ENCODE data around the gene SGK2.

The SGK2 gene

GRCh38 chr20:43530321-43531090, 28.3 kb upstream of the SGK2 start:
- Histone ChIP-seq H3K79me2 (ENCODE audit: insufficient read depth, low read depth) (no peaks in the 10 kb centered on the region), H4K20me1 (ENCODE audit: insufficient read depth) (no peaks in the 10 kb centered on the region), H3K4me3 (IDR thresholded peaks at IDR 0.05; ENCODE audit: insufficient read depth, low read depth, low read length) (no peak overlapping the region), H3K36me3 (ENCODE audit: insufficient read depth) (no peaks in the 10 kb centered on the region), H2AFZ (ENCODE audit: low read depth) (no peak overlapping the region), H3K27ac (no peak overlapping the region; the same call in 1 of the 2 replicates), H3K27me3 (ENCODE audit: insufficient read depth, low read depth) (no peaks in the 10 kb centered on the region), H3K4me1 (ENCODE audit: low read depth, poor library complexity, severe bottlenecking) (peaks cover 21% of the 10 kb centered on the region), H3K4me2 (no peak overlapping the region), H3K9ac (no peak overlapping the region)
- no peak for TF ChIP-seq CTCF (conservative IDR thresholded peaks at IDR 0.05; ENCODE audit: low read depth, low read length)

DNA sequence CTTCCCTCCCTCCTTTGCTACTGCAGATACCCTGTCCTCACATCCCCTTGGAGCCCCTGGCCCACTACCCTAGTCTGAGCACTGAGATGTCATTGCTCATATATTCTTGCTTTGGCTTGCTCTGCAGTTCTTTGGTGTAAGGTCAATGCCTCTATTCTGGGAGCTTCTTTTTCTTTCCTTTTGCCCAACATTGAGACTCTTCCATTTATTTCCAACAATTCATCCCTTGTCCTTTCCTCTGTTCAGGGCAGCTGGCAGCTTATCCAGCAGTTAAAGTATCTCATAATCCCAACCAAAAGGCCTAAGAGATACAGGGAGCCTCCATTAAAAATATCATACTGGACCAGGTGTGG, 27.8 kb upstream of the SGK2 start:
- H3K27ac ChIP-seq, result no peak overlapping the region
- no peak overlapping the region for H3K4me3 ChIP-seq (IDR thresholded peaks at IDR 0.05; ENCODE audit: insufficient read depth, low read depth, low read length)
- H4K20me1 ChIP-seq (ENCODE audit: insufficient read depth), result no peaks in the 10 kb centered on the region
- no peaks in the 10 kb centered on the region for H3K27me3 ChIP-seq (ENCODE audit: insufficient read depth, low read depth)
- no peak overlapping the region for H3K4me2 ChIP-seq
- H3K9ac ChIP-seq, result no peak overlapping the region
- peaks cover 24% of the 10 kb centered on the region for H3K4me1 ChIP-seq (ENCODE audit: low read depth, poor library complexity, severe bottlenecking)
- no peak overlapping the region for H2AFZ ChIP-seq (ENCODE audit: low read depth)
- no peaks in the 10 kb centered on the region for H3K36me3 ChIP-seq (ENCODE audit: insufficient read depth)
- no peaks in the 10 kb centered on the region for H3K79me2 ChIP-seq (ENCODE audit: insufficient read depth, low read depth)
- TF ChIP-seq CTCF (conservative IDR thresholded peaks at IDR 0.05; ENCODE audit: low read depth, low read length), result no peak

DNA sequence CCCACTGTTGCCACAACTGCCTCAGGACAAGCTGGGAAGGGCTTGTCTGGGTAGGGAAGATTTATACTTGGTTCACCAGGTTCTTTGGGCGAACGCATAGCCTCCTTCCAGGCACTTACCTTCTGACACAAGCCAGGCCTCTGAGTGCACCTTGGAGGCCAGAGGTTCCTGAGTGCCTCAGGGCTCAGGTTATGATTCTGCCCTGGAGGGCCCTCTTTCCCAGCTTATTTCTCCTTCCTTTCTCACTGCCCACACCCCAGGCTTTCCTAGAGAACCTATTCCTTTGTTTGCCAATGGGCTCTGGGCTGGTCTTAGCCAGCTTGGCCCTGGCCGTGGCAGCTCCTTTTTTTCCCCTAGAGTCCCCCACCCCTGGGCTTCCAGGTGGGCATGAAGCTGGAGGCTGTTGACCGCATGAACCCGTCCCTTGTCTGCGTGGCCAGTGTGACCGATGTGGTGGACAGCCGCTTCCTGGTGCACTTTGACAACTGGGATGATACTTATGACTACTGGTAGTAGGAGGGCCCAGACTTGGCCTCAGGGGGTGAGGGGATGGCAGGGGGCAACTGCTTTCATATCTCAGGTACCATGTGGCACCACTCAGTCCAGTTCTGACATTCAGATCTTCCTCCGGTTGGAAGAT, 26.3 kb upstream of the SGK2 start:
- no peak for TF ChIP-seq CTCF (conservative IDR thresholded peaks at IDR 0.05; ENCODE audit: low read depth, low read length)
- H3K27me3 ChIP-seq (ENCODE audit: insufficient read depth, low read depth), result no peaks in the 10 kb centered on the region
- H3K9ac ChIP-seq, result no peak overlapping the region
- no peak overlapping the region for H2AFZ ChIP-seq (ENCODE audit: low read depth)
- H3K27ac ChIP-seq, result no peak overlapping the region
- H3K36me3 ChIP-seq (ENCODE audit: insufficient read depth), result no peaks in the 10 kb centered on the region
- H3K4me1 ChIP-seq (ENCODE audit: low read depth, poor library complexity, severe bottlenecking), result peaks cover 24% of the 10 kb centered on the region
- H3K4me2 ChIP-seq, result no peak overlapping the region
- H3K4me3 ChIP-seq (IDR thresholded peaks at IDR 0.05; ENCODE audit: insufficient read depth, low read depth, low read length), result no peak overlapping the region
- H4K20me1 ChIP-seq (ENCODE audit: insufficient read depth), result no peaks in the 10 kb centered on the region
- H3K79me2 ChIP-seq (ENCODE audit: insufficient read depth, low read depth), result no peaks in the 10 kb centered on the region

DNA sequence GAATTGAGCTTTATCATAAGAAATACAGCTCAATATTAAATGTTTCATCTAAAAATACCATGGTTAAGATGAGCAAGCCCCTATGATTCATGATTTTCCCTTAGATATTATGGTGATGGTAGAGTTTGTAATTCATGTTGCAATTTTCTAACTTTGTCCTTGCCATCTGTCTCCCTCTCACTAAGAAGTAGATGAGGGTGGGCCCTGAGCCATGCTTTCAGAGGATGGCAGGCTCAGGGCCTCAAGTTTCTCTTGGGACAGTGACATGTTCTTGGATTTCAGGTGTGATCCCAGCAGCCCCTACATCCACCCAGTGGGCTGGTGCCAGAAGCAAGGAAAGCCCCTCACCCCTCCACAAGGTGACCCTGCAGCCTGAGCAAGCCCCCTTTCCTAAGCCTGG, 25.8 kb upstream of the SGK2 start:
- H3K4me1 ChIP-seq (ENCODE audit: low read depth, poor library complexity, severe bottlenecking), result peaks cover 24% of the 10 kb centered on the region
- H3K27ac ChIP-seq, result no peak overlapping the region
- no peak overlapping the region for H3K4me3 ChIP-seq (IDR thresholded peaks at IDR 0.05; ENCODE audit: insufficient read depth, low read depth, low read length)
- H3K79me2 ChIP-seq (ENCODE audit: insufficient read depth, low read depth), result no peaks in the 10 kb centered on the region
- no peak overlapping the region for H3K4me2 ChIP-seq
- H4K20me1 ChIP-seq (ENCODE audit: insufficient read depth), result no peaks in the 10 kb centered on the region
- H3K27me3 ChIP-seq (ENCODE audit: insufficient read depth, low read depth), result no peaks in the 10 kb centered on the region
- H2AFZ ChIP-seq (ENCODE audit: low read depth), result no peak overlapping the region
- no peak for TF ChIP-seq CTCF (conservative IDR thresholded peaks at IDR 0.05; ENCODE audit: low read depth, low read length)
- no peak overlapping the region for H3K9ac ChIP-seq
- no peaks in the 10 kb centered on the region for H3K36me3 ChIP-seq (ENCODE audit: insufficient read depth)
